ENCODE data around the gene PACRG. TPM values are rescaled to one million over a fixed set of nuclear protein-coding genes. Genes with fewer than 3 reads are reported as not detected.

The PACRG gene
- total and polyA plus RNA-seq, 2 of the 8 experiments (the other 6 are each of a cell fraction or from before 2014, with no cell fraction given), result 0.44 to 0.54 TPM

GRCh38 chr6:163314791-163315470, 587.2 kb downstream of the PACRG start:
- Histone ChIP-seq H3K23ac (ENCODE audit: insufficient read length) (no peak overlapping the region), H3K27me3 (replicated peaks in 1 of 4; ENCODE audit: control insufficient read depth in 3 of 4, extremely low read depth in 1 of 4, insufficient read depth in 3 of 4, low read length in 3 of 4) (no peaks in the 10 kb centered on the region), H2AFZ (ENCODE audit: low read length) (no peak overlapping the region), H3K56ac (replicated peaks; ENCODE audit: insufficient read length, low read depth, low read length) (no peak overlapping the region), H3K14ac (ENCODE audit: insufficient read length) (no peak overlapping the region), H3K4me3 (ENCODE audit: extremely low read depth in 1 of 4, insufficient read depth in 2 of 4, low read depth in 3 of 4, low read length in 4 of 4) (no peak overlapping the region), H3K79me2 (ENCODE audit: control insufficient read depth in 1 of 2, insufficient read depth in 2 of 2, low read length in 2 of 2) (no peaks in the 10 kb centered on the region), H3K18ac (ENCODE audit: extremely low read depth, low read length) (no peak overlapping the region), H3K27ac (ENCODE audit: low read depth, low read length) (no peak overlapping the region), H4K8ac (ENCODE audit: extremely low read depth, insufficient read depth, low read length) (no peak overlapping the region), H3K23me2 (ENCODE audit: low read depth, low read length) (no peaks in the 10 kb centered on the region), H3K4me1 (replicated peaks in 1 of 4; ENCODE audit: control insufficient read depth in 3 of 4, insufficient read depth in 4 of 4, low read length in 3 of 4) (no peaks in the 10 kb centered on the region), H2BK120ac (replicated peaks; ENCODE audit: low read depth, low read length) (no peak overlapping the region), H3K4me2 (ENCODE audit: insufficient read depth in 1 of 2, low read depth in 2 of 2, low read length in 2 of 2) (no peak overlapping the region), H4K91ac (replicated peaks; ENCODE audit: insufficient read length, low read length) (no peak overlapping the region), H2BK15ac (ENCODE audit: low read length) (no peak overlapping the region), H3K4ac (replicated peaks; ENCODE audit: insufficient read length, low read depth, low read length) (no peak overlapping the region), H3K79me1 (ENCODE audit: low read depth, low read length) (no peaks in the 10 kb centered on the region), H3K9me3 (ENCODE audit: insufficient read depth in 2 of 2, low read depth in 1 of 2, low read length in 1 of 2) (no peaks in the 10 kb centered on the region), H2BK5ac (ENCODE audit: low read depth, low read length) (no peak overlapping the region), H3K9ac (replicated peaks in 1 of 4; ENCODE audit: extremely low read depth in 1 of 4, low read depth in 3 of 4, low read length in 3 of 4) (no peak overlapping the region), H2BK20ac (ENCODE audit: low read length) (no peak overlapping the region), H4K20me1 (replicated peaks in 1 of 2; ENCODE audit: control insufficient read depth in 1 of 2, insufficient read depth in 2 of 2, low read length in 2 of 2) (no peaks in the 10 kb centered on the region), H2AK5ac (ENCODE audit: low read depth, low read length) (no peak overlapping the region), H4K5ac (ENCODE audit: insufficient read length, low read depth, low read length) (no peak overlapping the region), H2BK12ac (ENCODE audit: low read depth, low read length) (no peak overlapping the region), H3K36me3 (ENCODE audit: control insufficient read depth in 2 of 4, insufficient read depth in 4 of 4, low read length in 3 of 4) (no peaks in the 10 kb centered on the region)
- POLR2A ChIA-PET (ENCODE audit: partially characterized antibody), result no interaction called here
- no peak for FAIRE-seq
- WGBS, 2 experiments (ENCODE audit: extremely low coverage in 1 of 2, insufficient coverage in 1 of 2, insufficient read length in 1 of 2, insufficient replicate concordance in 2 of 2, low coverage in 1 of 2, low lambda C conversion rate in 2 of 2, missing lambda C conversion rate in 1 of 2), result 84% methylated on average over 11 of the region's 11 CpGs; no CpG with 5 or more reads in 1 of the 2 experiments
- CTCF ChIA-PET (ENCODE audit: partially characterized antibody), result no interaction called here
- DNase-seq (ENCODE audit: low read depth in 1 of 2, low spot score in 2 of 2), result no peak
- TF ChIP-seq HDAC2 (IDR thresholded peaks at IDR 0.05; ENCODE audit: borderline replicate concordance in 1 of 2, low read depth in 2 of 2, low read length in 2 of 2) (no peak), EZH2 (IDR thresholded peaks at IDR 0.05; ENCODE audit: low read depth, low read length, severe bottlenecking) (no peak), ZNF274 (IDR thresholded peaks at IDR 0.05; ENCODE audit: borderline replicate concordance, extremely low read depth, low read length) (no peak), PHF8 (conservative IDR thresholded peaks at IDR 0.05; ENCODE audit: low read depth, low read length) (no peak), CHD2 (IDR thresholded peaks at IDR 0.05; ENCODE audit: low read length) (no peak), GTF2F1 (IDR thresholded peaks at IDR 0.05; ENCODE audit: borderline replicate concordance, low read depth, low read length) (no peak), POLR2A (IDR thresholded peaks at IDR 0.05; ENCODE audit: control extremely low read depth in 1 of 2, low read depth in 2 of 2, low read length in 2 of 2) (no peak), JUN (IDR thresholded peaks at IDR 0.05; ENCODE audit: low read depth, low read length) (no peak), KDM4A (IDR thresholded peaks at IDR 0.05; ENCODE audit: low read depth, low read length, severe bottlenecking) (no peak), RXRA (IDR thresholded peaks at IDR 0.05; ENCODE audit: insufficient read depth, low read depth, low read length) (no peak), SUZ12 (IDR thresholded peaks at IDR 0.05; ENCODE audit: low read length) (no peak), CEBPB (IDR thresholded peaks at IDR 0.05; ENCODE audit: low read depth, low read length) (no peak), BCL11A (IDR thresholded peaks at IDR 0.05; ENCODE audit: low read depth in 2 of 2, low read length in 2 of 2) (no peak), GABPA (IDR thresholded peaks at IDR 0.05; ENCODE audit: borderline replicate concordance, insufficient read depth, low read length) (no peak)
